Progenitor cell of endocrine pancreas (in vitro differentiated cells): ENCODE results near the gene HTR1E. TPM values are rescaled to one million over a fixed set of nuclear protein-coding genes. Genes with fewer than 3 reads are reported as not detected.

ENCODE experiments used
- DNase-seq: peaks from one replicate; pipeline ENCODE4 v3.0.0; 2021; ENCODE audit warnings: low spot score; ENCODE audit not compliant: unreplicated experiment
- H3K27ac Mint-ChIP-seq: 2 replicates; pipeline ENCODE4 v1.8.0; 2021; ENCODE audit warnings: mild to moderate bottlenecking, moderate library complexity, mixed read lengths
- H3K27me3 Mint-ChIP-seq: 2 replicates; pipeline ENCODE4 v1.8.0; 2021; ENCODE audit warnings: mixed read lengths
- H3K36me3 Mint-ChIP-seq: 2 replicates; pipeline ENCODE4 v1.8.0; 2022; ENCODE audit warnings: mixed read lengths; ENCODE audit not compliant: insufficient read depth
- H3K4me1 Mint-ChIP-seq: 2 replicates; pipeline ENCODE4 v1.8.0; 2021; ENCODE audit warnings: low read depth, mixed read lengths
- H3K4me3 Mint-ChIP-seq: 2 replicates; pipeline ENCODE4 v1.8.0; 2021; ENCODE audit warnings: low read depth, mild to moderate bottlenecking, moderate library complexity, mixed read lengths
- H3K9me3 Mint-ChIP-seq: 2 replicates; pipeline ENCODE4 v1.8.0; 2021; ENCODE audit warnings: low read depth, mixed read lengths
- CTCF ChIP-seq: fragments of 200-600 bp; sonication (generic); IDR thresholded peaks from one replicate; pipeline ENCODE4 v1.5.0; 2021; ENCODE audit warnings: antibody characterized with exemption, mild to moderate bottlenecking; ENCODE audit not compliant: unreplicated experiment
- total RNA-seq: library from RNA; stranded (reverse); gene quantifications from 2 replicates; pipeline ENCODE4 v1.2.1, GENCODE V29; 2021

HTR1E gene
- total RNA-seq, 1 donor from 2014 or later = not detected

GRCh38 chr6:86943819-86944407 is 6.6 kb downstream of the HTR1E start:
- Mint-ChIP-seq H3K27me3 (peaks cover 23% of the 10 kb centered on the region), H3K4me3 (no peak overlapping the region), H3K36me3 (no peaks in the 10 kb centered on the region), H3K4me1 (no peaks in the 10 kb centered on the region), H3K27ac (no peak overlapping the region), H3K9me3 (no peaks in the 10 kb centered on the region)
- TF ChIP-seq CTCF = no peak
- no peak for DNase-seq

- Mint-ChIP-seq H3K9me3 (no peaks in the 10 kb centered on the region), H3K4me3 (no peak overlapping the region), H3K27ac (no peak overlapping the region), H3K36me3 (no peaks in the 10 kb centered on the region), H3K4me1 (peaks cover 2% of the 10 kb centered on the region), H3K27me3 (no peaks in the 10 kb centered on the region)
- TF ChIP-seq CTCF = no peak
- DNase-seq = no peak
Observed at GRCh38 chr6:86949771-86950170, 12.4 kb downstream of the HTR1E start.

- no peak for DNase-seq
- Mint-ChIP-seq H3K4me1 (peaks cover 7% of the 10 kb centered on the region), H3K27me3 (no peaks in the 10 kb centered on the region), H3K4me3 (no peak overlapping the region), H3K36me3 (no peaks in the 10 kb centered on the region), H3K27ac (no peak overlapping the region), H3K9me3 (peaks cover 4% of the 10 kb centered on the region)
- TF ChIP-seq CTCF = no peak
Observed at GRCh38 chr6:86952991-86953390, 15.7 kb downstream of the HTR1E start.

- H3K27ac Mint-ChIP-seq = no peak overlapping the region
- H3K36me3 Mint-ChIP-seq = no peaks in the 10 kb centered on the region
- H3K27me3 Mint-ChIP-seq = no peaks in the 10 kb centered on the region
- DNase-seq = no peak
- no peak for TF ChIP-seq CTCF
- peaks cover 7% of the 10 kb centered on the region for H3K9me3 Mint-ChIP-seq
- peaks cover 4% of the 10 kb centered on the region for H3K4me1 Mint-ChIP-seq
- H3K4me3 Mint-ChIP-seq = no peak overlapping the region
Observed at GRCh38 chr6:86959656-86960055, 22.3 kb downstream of the HTR1E start.

- TF ChIP-seq CTCF = no peak
- DNase-seq = no peak
- Mint-ChIP-seq H3K4me3 (no peak overlapping the region), H3K27ac (no peak overlapping the region), H3K27me3 (no peaks in the 10 kb centered on the region), H3K9me3 (peaks cover 4% of the 10 kb centered on the region), H3K36me3 (no peaks in the 10 kb centered on the region), H3K4me1 (no peaks in the 10 kb centered on the region)
Observed at GRCh38 chr6:86961455-86962200, 24.3 kb downstream of the HTR1E start.
